Caco-2 (cell line): ENCODE data around the gene SLC11A1. TPM values are rescaled to one million over a fixed set of nuclear protein-coding genes. Genes with fewer than 3 reads are reported as not detected.

Experiments
- BruUV-seq: library from RNA; stranded (reverse); fragments of 400-500 nt; replicated peaks from 2 replicates; lab custom pipeline; 2021; lab: Mats Ljungman, UMichigan
- CTCF ChIA-PET: fragments of 300-600 bp; sonication (Branson Sonifier 250); formaldehyde crosslinking; loops from one replicate; lab custom pipeline; 2022; ENCODE audit warnings: antibody characterized with exemption; lab: Charles Lee
- POLR2A ChIA-PET: fragments of 300-600 bp; sonication (Branson Sonifier 250); formaldehyde crosslinking; loops from one replicate; lab custom pipeline; 2022; ENCODE audit warnings: antibody characterized with exemption; lab: Charles Lee
- DNase-seq, 2 experiments: peaks; one replicate each; pipeline versions ENCODE4 v3.0.0 to v3.0.0-alpha.2; 2020 to 2022
- H3K27me3 ChIP-seq: replicated peaks from 2 replicates; pipeline ENCODE4 v1.6.0; 2011; ENCODE audit warnings: low read length; ENCODE audit not compliant: control insufficient read depth, insufficient read depth
- H3K36me3 ChIP-seq: 2 replicates; pipeline ENCODE4 v1.5.1; 2011; ENCODE audit warnings: low read length; ENCODE audit not compliant: control insufficient read depth, insufficient read depth
- H3K4me1 ChIP-seq: fragments of 250-450 bp; sonication (Bioruptor Pico); 2 replicates; pipeline ENCODE4 v1.5.1; 2020; ENCODE audit warnings: mild to moderate bottlenecking
- H3K4me3 ChIP-seq: 2 replicates; pipeline ENCODE4 v1.5.1; 2011; ENCODE audit warnings: low read depth, mild to moderate bottlenecking, control low read depth, low read length
- H3K9me3 ChIP-seq: fragments of 250-450 bp; sonication (Bioruptor Pico); 2 replicates; pipeline ENCODE4 v1.5.1; 2020; ENCODE audit warnings: mild to moderate bottlenecking, moderate library complexity
- H3K27ac Mint-ChIP-seq: one replicate; pipeline ENCODE4 v1.8.0; 2022; ENCODE audit warnings: mixed read lengths; ENCODE audit not compliant: unreplicated experiment
- H3K27me3 Mint-ChIP-seq: one replicate; pipeline ENCODE4 v1.8.0; 2022; ENCODE audit warnings: mixed read lengths; ENCODE audit not compliant: insufficient read depth, unreplicated experiment
- H3K36me3 Mint-ChIP-seq: one replicate; pipeline ENCODE4 v1.8.0; 2022; ENCODE audit warnings: mild to moderate bottlenecking, mixed read lengths; ENCODE audit not compliant: insufficient read depth, unreplicated experiment
- H3K4me1 Mint-ChIP-seq: one replicate; pipeline ENCODE4 v1.8.0; 2022; ENCODE audit warnings: low read depth, mixed read lengths; ENCODE audit not compliant: unreplicated experiment
- H3K4me3 Mint-ChIP-seq: one replicate; pipeline ENCODE4 v1.8.0; 2022; ENCODE audit warnings: mild to moderate bottlenecking, moderate library complexity, mixed read lengths; ENCODE audit not compliant: unreplicated experiment
- H3K9me3 Mint-ChIP-seq: one replicate; pipeline ENCODE4 v1.8.0; 2022; ENCODE audit warnings: mixed read lengths; ENCODE audit not compliant: unreplicated experiment
- CTCF ChIP-seq, 2 experiments: fragments of 200-600 bp in 1 of 2; IDR thresholded peaks; 1 replicate in 1 of 2; 2 replicates in 1 of 2; pipeline versions ENCODE4 v1.5.1 to v1.8.0; 2011 to 2022; ENCODE audit warnings: antibody characterized with exemption in 1 of 2, control low read depth in 1 of 2, inconsistent platforms in 1 of 2, low read depth in 1 of 2, low read length in 1 of 2, mild to moderate bottlenecking in 1 of 2, moderate library complexity in 1 of 2; ENCODE audit not compliant: insufficient read depth in 1 of 2, severe bottlenecking in 1 of 2, unreplicated experiment in 1 of 2
- intact Hi-C: fragments of 100-400 bp; cut with micrococcal nuclease; formaldehyde crosslinking; loops from one replicate; pipeline ENCODE4 v1.10.0; 2022; ENCODE audit not compliant: unreplicated experiment
- total RNA-seq: library from RNA; stranded (reverse); gene quantifications from 2 replicates; pipeline ENCODE4 v1.2.3, GENCODE V29; 2022

The SLC11A1 gene
- total RNA-seq, 1 experiment from 2014 or later: 0.32 TPM

- H3K36me3 ChIP-seq: no peaks in the 10 kb centered on the region
- no peaks in the 10 kb centered on the region for H3K27me3 Mint-ChIP-seq
- no peak for TF ChIP-seq CTCF (IDR thresholded peaks at IDR 0.05; ENCODE audit: insufficient read depth in 1 of 2, low read depth in 1 of 2, low read length in 1 of 2, severe bottlenecking in 1 of 2, unreplicated experiment in 1 of 2)
- intact Hi-C loops: no loop called here
- H3K27ac Mint-ChIP-seq: no peak overlapping the region
- ChIA-PET POLR2A (no interaction called here), CTCF (no interaction called here)
- peaks cover 25% of the 10 kb centered on the region for H3K9me3 ChIP-seq
- no peaks in the 10 kb centered on the region for H3K27me3 ChIP-seq
- no peaks in the 10 kb centered on the region for H3K4me1 ChIP-seq
- H3K9me3 Mint-ChIP-seq: peaks cover 9% of the 10 kb centered on the region
- DNase-seq: no peak
- H3K4me3 ChIP-seq: no peak overlapping the region
- no TSS peak for BruUV-seq
- no peaks in the 10 kb centered on the region for H3K4me1 Mint-ChIP-seq
- H3K4me3 Mint-ChIP-seq: no peak overlapping the region
- H3K36me3 Mint-ChIP-seq: peaks cover 6% of the 10 kb centered on the region
These were observed 34.9 kb upstream of the SLC11A1 start for GRCh38 chr2:218347172-218347571.

DNA sequence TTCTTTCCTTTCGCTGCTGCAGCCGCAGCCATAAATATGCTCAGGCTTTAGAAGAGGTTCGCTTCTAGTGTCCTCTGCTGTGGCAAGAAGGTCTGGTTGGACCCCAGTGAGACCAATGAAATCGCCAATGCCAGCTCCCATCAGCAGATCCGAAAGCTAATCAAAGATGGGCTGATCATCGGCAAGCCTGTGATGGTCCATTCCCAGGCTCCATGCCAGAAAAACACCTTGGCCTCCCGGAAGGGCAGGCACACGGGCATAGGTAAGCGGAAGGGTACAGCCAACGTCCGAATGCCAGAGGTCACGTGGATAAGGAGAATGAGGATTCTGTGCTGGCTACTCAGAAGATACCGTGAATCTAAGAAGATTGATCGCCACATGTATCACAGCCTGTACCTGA, 28.0 kb upstream of the SLC11A1 start:
- Histone ChIP-seq H3K27me3 (no peaks in the 10 kb centered on the region), H3K36me3 (no peaks in the 10 kb centered on the region), H3K4me3 (no peak overlapping the region), H3K4me1 (peaks cover 39% of the 10 kb centered on the region), H3K9me3 (peaks cover 38% of the 10 kb centered on the region)
- Mint-ChIP-seq H3K27ac (no peak overlapping the region), H3K36me3 (peaks cover 9% of the 10 kb centered on the region), H3K9me3 (peaks cover 18% of the 10 kb centered on the region), H3K4me3 (no peak overlapping the region), H3K27me3 (no peaks in the 10 kb centered on the region), H3K4me1 (peaks cover 24% of the 10 kb centered on the region)
- intact Hi-C loops: no loop called here
- no TSS peak for BruUV-seq
- no peak for TF ChIP-seq CTCF (IDR thresholded peaks at IDR 0.05; ENCODE audit: insufficient read depth in 1 of 2, low read depth in 1 of 2, low read length in 1 of 2, severe bottlenecking in 1 of 2, unreplicated experiment in 1 of 2)
- ChIA-PET POLR2A (no interaction called here), CTCF (interaction anchor here (0.7 kb wide), 1 partner anchor 67 kb away, joined by 3 read pairs; no protein-coding TSS in a partner anchor)
- DNase-seq: no peak

DNA sequence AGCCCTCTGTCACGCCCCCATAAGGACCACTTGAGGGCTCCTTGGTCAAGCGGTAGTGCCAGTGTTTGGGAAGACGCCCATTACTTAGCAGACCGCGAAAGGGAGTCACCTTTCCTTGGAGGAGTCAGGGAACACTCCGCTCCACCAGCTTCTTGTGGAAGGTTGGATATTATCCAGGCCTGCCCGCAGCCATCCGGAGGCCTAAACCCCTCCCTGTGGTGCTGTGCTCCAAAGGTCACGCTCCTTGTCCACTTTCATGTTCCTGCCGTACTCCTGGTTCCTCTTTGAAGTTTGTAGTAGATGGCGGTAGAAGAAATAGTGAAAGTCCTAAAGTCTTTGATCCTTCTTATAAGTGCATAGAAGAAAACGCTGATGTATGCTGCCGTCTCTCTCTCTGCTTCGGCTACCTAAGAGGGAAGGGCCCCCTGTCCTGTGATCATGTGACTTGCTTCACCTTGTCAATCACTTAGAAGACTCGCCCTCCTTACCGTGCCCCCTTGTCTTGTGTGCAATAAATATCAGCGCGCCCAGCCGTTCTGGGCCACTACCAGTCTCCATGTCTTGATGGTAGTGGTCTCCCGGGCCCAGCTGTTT, 27.1 kb upstream of the SLC11A1 start:
- peaks cover 33% of the 10 kb centered on the region for H3K9me3 ChIP-seq
- no peak for TF ChIP-seq CTCF (IDR thresholded peaks at IDR 0.05; ENCODE audit: insufficient read depth in 1 of 2, low read depth in 1 of 2, low read length in 1 of 2, severe bottlenecking in 1 of 2, unreplicated experiment in 1 of 2)
- no peak overlapping the region for H3K4me3 ChIP-seq
- H3K4me1 ChIP-seq: peaks cover 48% of the 10 kb centered on the region
- peaks cover 18% of the 10 kb centered on the region for H3K9me3 Mint-ChIP-seq
- peaks cover 24% of the 10 kb centered on the region for H3K4me1 Mint-ChIP-seq
- DNase-seq: peak; percentile 71 to 84
- H3K27me3 Mint-ChIP-seq: no peaks in the 10 kb centered on the region
- intact Hi-C loops: loop anchor here (1.0 kb wide), 1 partner anchor 43 kb away; no protein-coding TSS in a partner anchor
- peak overlapping the region; percentile 34 for H3K4me3 Mint-ChIP-seq
- ChIA-PET CTCF (interaction anchor here (0.7 to 1.0 kb wide), 2 partner anchors 62 to 68 kb away, joined by 3 to 9 read pairs; no protein-coding TSS in a partner anchor), POLR2A (no interaction called here)
- TSS peak; percentile 71 for BruUV-seq
- peaks cover 9% of the 10 kb centered on the region for H3K36me3 Mint-ChIP-seq
- H3K27ac Mint-ChIP-seq: peak overlapping the region; percentile 13
- H3K36me3 ChIP-seq: no peaks in the 10 kb centered on the region
- H3K27me3 ChIP-seq: no peaks in the 10 kb centered on the region
